ENCODE data around the gene USF2. TPM values are rescaled to one million over a fixed set of nuclear protein-coding genes. Genes with fewer than 3 reads are reported as not detected.

Gene USF2
- total RNA-seq, 1 donor from 2014 or later = 32.6 TPM

DNA sequence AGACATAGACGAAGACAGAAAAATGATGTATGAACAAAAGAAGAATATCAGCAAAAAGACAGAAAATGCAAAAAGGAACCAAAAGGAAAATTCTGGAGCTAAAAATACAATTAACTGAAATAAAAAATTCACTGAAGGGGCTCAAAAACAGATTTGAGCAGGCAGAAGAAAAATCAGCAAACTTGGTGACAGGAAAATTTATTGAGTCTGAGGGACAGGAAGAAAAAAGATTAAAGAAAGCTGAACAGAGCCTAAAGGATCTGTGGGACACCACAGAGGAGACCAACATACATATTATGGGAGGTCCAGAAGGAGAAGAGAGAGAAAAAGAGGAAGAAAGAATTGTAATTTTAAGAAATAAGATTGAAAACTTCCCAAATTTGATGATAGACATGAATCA lies 27.3 kb upstream of the USF2 start:
- no peak for DNase-seq (ENCODE audit: low read depth in 2 of 2)

- no peak for DNase-seq (ENCODE audit: low read depth in 2 of 2)
These were observed 22.2 kb upstream of the USF2 start for GRCh38 chr19:35246466-35247092.

- no peak for DNase-seq (ENCODE audit: low read depth in 2 of 2)
These were observed 21.0 kb upstream of the USF2 start for GRCh38 chr19:35247526-35248309.

DNA sequence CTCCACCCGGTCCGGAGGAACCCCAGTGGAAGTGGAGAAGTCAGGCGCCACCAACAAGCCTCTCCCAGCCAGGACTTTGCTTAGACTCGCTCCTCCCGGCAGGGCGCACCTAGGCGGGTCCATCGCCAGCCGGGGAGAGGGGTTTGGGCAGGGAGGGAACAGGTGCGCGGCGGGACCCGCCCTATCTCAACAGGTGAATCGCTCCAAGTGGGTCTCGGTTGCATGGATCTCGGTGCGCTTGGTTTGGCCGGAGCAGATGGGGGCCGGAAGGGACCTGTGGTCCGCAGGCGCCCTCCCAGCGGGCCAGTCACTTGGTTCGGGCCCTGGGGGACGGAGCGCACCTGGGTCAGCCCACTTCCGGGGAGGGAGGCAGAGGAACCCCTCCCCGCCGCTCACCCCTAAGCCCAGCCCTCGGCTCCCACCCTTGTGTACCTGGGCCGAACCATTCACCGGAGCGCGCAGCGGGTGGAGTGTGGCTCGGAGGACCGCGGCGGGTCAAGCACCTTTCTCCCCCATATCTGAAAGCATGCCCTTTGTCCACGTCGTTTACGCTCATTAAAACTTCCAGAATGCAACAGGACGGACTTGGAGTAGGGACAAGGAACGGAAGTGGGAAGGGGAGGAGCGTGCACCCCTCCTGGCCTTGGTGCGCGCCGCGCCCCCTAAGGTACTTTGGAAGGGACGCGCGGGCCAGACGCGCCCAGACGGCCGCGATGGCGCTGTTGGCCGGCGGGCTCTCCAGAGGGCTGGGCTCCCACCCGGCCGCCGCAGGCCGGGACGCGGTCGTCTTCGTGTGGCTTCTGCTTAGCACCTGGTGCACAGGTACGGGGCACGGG lies 20.2 kb upstream of the USF2 start, which contains the start of gene LSR:
TSS of gene LSR (plus strand) at position 693 of the 836 bp plus-strand sequence. CDS start at position 714, 21 bp downstream.
- DNase-seq (ENCODE audit: low read depth in 2 of 2) = no peak

- no peak for DNase-seq (ENCODE audit: low read depth in 2 of 2)
These were observed 19.5 kb upstream of the USF2 start for GRCh38 chr19:35249146-35249847.

GRCh38 chr19:35249848-35250711 lies 18.7 kb upstream of the USF2 start:
- DNase-seq (ENCODE audit: low read depth in 2 of 2) = no peak

GRCh38 chr19:35251456-35251855 lies 17.3 kb upstream of the USF2 start:
- no peak for DNase-seq (ENCODE audit: low read depth in 2 of 2)

DNA sequence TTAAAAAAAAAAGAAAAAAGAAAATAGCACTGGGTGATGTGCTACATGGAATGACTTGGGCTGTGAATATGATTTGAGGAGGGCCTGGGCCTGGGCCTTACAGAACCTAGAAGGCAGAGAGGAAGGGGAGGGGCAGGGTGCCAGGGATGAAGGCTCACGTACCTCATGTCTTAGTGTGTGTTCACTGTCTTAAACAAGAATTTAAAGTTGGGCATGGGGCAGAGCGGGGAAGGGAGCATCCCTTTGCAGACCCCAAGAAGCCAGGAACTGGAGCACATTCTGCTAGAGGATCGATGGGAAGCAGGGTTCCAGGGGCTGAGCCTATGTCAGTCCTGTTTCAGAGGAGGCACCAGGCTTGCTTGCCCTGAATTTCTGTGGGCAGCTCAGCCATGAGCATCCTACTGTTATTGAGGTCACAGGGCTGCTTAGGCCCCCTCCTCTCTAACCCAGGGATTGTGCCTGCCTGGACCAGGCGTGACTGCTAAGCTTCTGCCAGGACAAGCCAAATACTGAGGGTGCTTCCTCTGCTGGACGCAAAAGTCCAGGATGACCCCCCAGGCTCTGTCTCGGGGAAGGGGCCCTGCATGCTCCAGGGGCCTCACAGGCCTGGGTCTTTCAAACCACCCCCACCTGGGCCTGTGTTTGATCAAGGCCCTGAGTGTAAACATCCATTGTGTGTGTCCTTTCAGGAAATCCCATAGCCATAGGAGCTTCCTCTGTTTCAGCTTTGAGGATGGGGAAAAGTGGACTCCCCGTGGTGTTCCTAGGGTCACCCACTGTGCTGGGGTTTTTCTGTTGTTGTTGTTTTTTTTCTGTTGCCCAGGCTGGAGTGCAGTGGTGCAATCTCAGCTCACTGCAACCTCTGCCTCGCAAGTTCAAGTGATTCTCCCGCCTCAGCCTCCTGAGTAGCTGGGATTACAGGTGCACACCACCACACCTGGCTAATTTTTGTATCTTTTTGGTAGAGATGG lies 15.2 kb upstream of the USF2 start:
- peak; percentile 16 to 27 for DNase-seq (ENCODE audit: low read depth in 2 of 2)

GRCh38 chr19:35254341-35255297 lies 14.1 kb upstream of the USF2 start:
- DNase-seq (ENCODE audit: low read depth in 2 of 2) = no peak

DNA sequence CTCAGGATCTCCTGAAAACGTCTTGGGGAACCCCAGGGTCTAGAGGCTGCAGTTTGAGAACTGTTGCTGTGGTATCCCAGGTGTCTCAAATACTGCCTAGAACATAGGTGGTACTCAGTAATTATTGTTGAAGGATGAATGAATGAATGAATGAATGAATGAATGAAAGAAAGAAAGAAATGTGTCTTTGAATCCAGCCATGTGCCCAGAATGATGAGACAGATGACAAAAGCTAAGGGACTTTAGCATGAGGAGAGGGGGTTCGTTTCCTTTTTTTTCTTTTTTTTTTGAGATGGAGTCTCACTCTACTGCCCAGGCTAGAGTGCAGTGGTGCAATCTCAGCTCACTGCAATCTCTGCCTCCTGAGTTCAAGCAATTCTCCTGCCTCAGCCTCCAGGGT lies 12.2 kb upstream of the USF2 start:
- no peak for DNase-seq (ENCODE audit: low read depth in 2 of 2)

DNA sequence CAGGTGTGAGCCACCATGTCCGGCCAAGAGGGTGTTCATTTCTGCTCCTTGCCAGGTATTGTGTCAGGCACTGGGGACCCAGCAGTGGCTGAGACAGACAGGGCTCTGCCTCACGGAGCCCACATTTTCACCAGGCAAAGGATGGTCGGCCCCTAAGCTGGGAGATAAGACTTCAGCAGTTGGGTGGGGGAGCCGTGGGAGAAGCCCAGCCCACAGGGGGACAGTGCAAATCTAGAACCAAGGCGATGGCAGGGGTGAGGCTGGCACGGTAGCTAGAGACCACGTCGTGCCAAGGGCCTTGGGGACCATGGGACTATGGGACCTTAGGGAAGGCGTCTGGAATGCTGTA lies 11.7 kb upstream of the USF2 start:
- DNase-seq (ENCODE audit: low read depth in 2 of 2) = no peak

GRCh38 chr19:35260694-35261304 lies 8.0 kb upstream of the USF2 start:
- DNase-seq (ENCODE audit: low read depth in 2 of 2) = no peak

DNA sequence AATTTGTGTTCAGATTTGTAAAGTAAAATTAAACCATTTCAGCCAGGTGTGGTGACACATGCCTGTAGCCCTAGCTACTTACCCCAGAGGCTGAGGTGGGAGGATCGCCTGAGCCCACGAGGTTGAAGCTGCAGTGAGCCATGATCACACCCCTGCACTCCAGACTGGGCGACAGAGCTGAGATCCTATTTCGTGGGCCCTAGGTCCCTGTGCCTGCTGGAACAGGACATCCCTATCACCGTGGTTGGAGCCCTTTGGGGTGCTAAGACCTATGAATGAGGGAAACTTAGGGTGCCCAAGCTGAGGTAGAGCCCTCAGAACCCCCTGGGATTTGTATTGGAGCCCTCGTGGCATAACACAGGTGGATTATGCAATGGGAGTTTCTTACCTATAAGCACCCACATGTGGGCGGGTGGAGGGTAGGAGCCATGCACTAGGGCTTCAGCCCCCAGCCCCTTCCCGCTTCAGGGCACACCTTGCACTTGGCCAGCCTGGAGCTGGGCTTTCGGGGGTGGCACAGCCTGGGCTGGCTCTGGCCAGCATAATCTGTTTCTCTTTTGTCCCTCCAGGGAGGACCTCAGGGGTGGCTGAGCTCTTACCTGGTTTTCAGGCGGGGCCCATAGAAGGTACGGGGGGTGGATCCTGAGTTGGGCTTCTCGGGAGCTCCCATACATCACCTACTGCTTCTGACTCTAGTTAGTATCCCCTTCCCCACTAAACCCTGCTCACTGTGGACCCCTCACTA lies 7.2 kb upstream of the USF2 start:
- DNase-seq (ENCODE audit: low read depth in 2 of 2) = no peak

DNA sequence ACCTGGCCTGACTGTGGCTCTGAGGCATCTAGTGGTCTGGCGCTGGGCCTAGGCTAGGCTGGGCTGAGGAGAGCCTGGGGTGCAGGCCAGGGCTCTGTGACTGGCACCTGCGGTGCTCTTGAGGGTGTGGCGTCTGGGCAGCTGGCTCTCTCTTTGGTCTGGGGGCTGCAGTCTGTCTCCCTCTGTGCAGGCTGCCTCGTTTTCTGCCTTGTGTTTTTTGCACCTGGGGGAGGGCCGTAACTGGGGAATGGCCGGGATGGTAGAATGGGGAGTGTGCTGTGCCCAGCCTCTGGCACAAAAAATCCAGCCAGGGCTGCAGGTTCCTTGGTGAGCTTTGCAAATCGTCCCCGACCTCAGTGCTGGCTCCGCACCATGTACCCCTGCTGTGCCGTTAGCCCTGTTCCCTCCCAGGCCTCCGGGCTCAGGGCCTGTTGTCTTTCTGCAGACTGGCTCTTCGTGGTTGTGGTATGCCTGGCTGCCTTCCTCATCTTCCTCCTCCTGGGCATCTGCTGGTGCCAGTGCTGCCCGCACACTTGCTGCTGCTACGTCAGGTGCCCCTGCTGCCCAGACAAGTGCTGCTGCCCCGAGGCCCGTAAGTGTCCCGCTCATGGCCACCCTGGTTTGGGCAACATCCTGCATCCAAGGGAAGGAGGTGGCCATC lies 6.5 kb upstream of the USF2 start:
- DNase-seq (ENCODE audit: low read depth in 2 of 2) = no peak

- no peak for DNase-seq (ENCODE audit: low read depth in 2 of 2)
These were observed 4.3 kb upstream of the USF2 start for GRCh38 chr19:35264268-35265125.

All from dermis microvascular lymphatic vessel endothelial cell (primary cell).